HUES6 (cell line): ENCODE results near the gene UNC93B1.

Source experiments
- H3K27ac ChIP-seq: 2 replicates; pipeline ENCODE4 v1.7.0; 2013; ENCODE audit warnings: low read depth, mild to moderate bottlenecking, low read length, inconsistent platforms
- H3K27me3 ChIP-seq: 2 replicates; pipeline ENCODE4 v1.6.1; 2013; ENCODE audit warnings: low read length; ENCODE audit not compliant: control insufficient read depth, insufficient read depth
- H3K36me3 ChIP-seq: 2 replicates; pipeline ENCODE4 v1.6.1; 2013; ENCODE audit warnings: low read length; ENCODE audit not compliant: control insufficient read depth, insufficient read depth
- H3K4me1 ChIP-seq: 2 replicates; pipeline ENCODE4 v1.6.1; 2013; ENCODE audit warnings: low read length; ENCODE audit not compliant: control insufficient read depth, insufficient read depth
- H3K4me3 ChIP-seq: 2 replicates; pipeline ENCODE4 v1.5.1; 2013; ENCODE audit warnings: low read depth, low read length
- H3K9ac ChIP-seq: one replicate; pipeline ENCODE4 v1.6.1; 2013; ENCODE audit warnings: mild to moderate bottlenecking, low read length
- H3K9me3 ChIP-seq: 2 replicates; pipeline ENCODE4 v1.6.1; 2013; ENCODE audit warnings: low read depth, low read length; ENCODE audit not compliant: control insufficient read depth, insufficient read depth

Gene UNC93B1

GRCh38 chr11:68044145-68044813 is 40.4 kb upstream of the UNC93B1 start:
- Histone ChIP-seq H3K4me1 (peaks cover 23% of the 10 kb centered on the region), H3K9me3 (no peaks in the 10 kb centered on the region), H3K36me3 (peaks cover 10% of the 10 kb centered on the region), H3K27ac (no peak overlapping the region), H3K4me3 (no peak overlapping the region), H3K27me3 (no peaks in the 10 kb centered on the region), H3K9ac (no peak overlapping the region)

- no peak overlapping the region for H3K4me3 ChIP-seq
- peaks cover 10% of the 10 kb centered on the region for H3K36me3 ChIP-seq
- H3K27me3 ChIP-seq, result no peaks in the 10 kb centered on the region
- no peak overlapping the region for H3K9ac ChIP-seq
- H3K27ac ChIP-seq, result no peak overlapping the region
- H3K9me3 ChIP-seq, result no peaks in the 10 kb centered on the region
- peaks cover 25% of the 10 kb centered on the region for H3K4me1 ChIP-seq
Measured at GRCh38 chr11:68043349-68044144, 39.6 kb upstream of the UNC93B1 start.

GRCh38 chr11:68043029-68043348 is 39.1 kb upstream of the UNC93B1 start:
- Histone ChIP-seq H3K4me1 (peaks cover 31% of the 10 kb centered on the region), H3K36me3 (peaks cover 10% of the 10 kb centered on the region), H3K4me3 (no peak overlapping the region), H3K27me3 (no peaks in the 10 kb centered on the region), H3K9me3 (no peaks in the 10 kb centered on the region), H3K27ac (no peak overlapping the region), H3K9ac (no peak overlapping the region)

GRCh38 chr11:68042219-68043028 is 38.5 kb upstream of the UNC93B1 start:
- Histone ChIP-seq H3K27me3 (no peaks in the 10 kb centered on the region), H3K4me1 (peaks cover 34% of the 10 kb centered on the region), H3K36me3 (peaks cover 10% of the 10 kb centered on the region), H3K4me3 (no peak overlapping the region), H3K9ac (no peak overlapping the region), H3K9me3 (no peaks in the 10 kb centered on the region), H3K27ac (no peak overlapping the region)

GRCh38 chr11:68041617-68042218 is 37.8 kb upstream of the UNC93B1 start:
- no peaks in the 10 kb centered on the region for H3K27me3 ChIP-seq
- H3K9me3 ChIP-seq, result no peaks in the 10 kb centered on the region
- H3K27ac ChIP-seq, result no peak overlapping the region
- H3K36me3 ChIP-seq, result peaks cover 11% of the 10 kb centered on the region
- peaks cover 34% of the 10 kb centered on the region for H3K4me1 ChIP-seq
- no peak overlapping the region for H3K9ac ChIP-seq
- H3K4me3 ChIP-seq, result no peak overlapping the region

- Histone ChIP-seq H3K4me3 (no peak overlapping the region), H3K27ac (no peak overlapping the region; the same call in 1 of the 2 replicates), H3K9ac (peak overlapping the region; percentile 3)
Measured at GRCh38 chr11:68040957-68041591, 37.2 kb upstream of the UNC93B1 start.

GRCh38 chr11:68040101-68040956 is 36.4 kb upstream of the UNC93B1 start:
- Histone ChIP-seq H3K27me3 (no peaks in the 10 kb centered on the region), H3K9ac (peak overlapping the region; percentile 37), H3K4me1 (peaks cover 34% of the 10 kb centered on the region), H3K27ac (no peak overlapping the region; the same call in 1 of the 2 replicates), H3K9me3 (no peaks in the 10 kb centered on the region), H3K4me3 (peak overlapping the region; percentile 4; the same call in 1 of the 2 replicates), H3K36me3 (peaks cover 13% of the 10 kb centered on the region; the same call in 1 of the 2 replicates)

More at GRCh38 chr11:68040957-68041591, 37.2 kb upstream of the UNC93B1 start:
- Histone ChIP-seq H3K27me3 (no peaks in the 10 kb centered on the region), H3K9me3 (no peaks in the 10 kb centered on the region), H3K4me1 (peaks cover 34% of the 10 kb centered on the region), H3K36me3 (peaks cover 13% of the 10 kb centered on the region)

GRCh38 chr11:68039526-68040086 is 35.7 kb upstream of the UNC93B1 start:
- 0 out of 2 replicates have a peak, but pooled peaks cover 10% of the 10 kb centered on the region for H3K36me3 ChIP-seq
- peak overlapping the region; percentile 37 for H3K9ac ChIP-seq
- no peaks in the 10 kb centered on the region for H3K9me3 ChIP-seq
- H3K27me3 ChIP-seq, result no peaks in the 10 kb centered on the region
- peak overlapping the region; percentile 57 for H3K4me3 ChIP-seq
- H3K27ac ChIP-seq, result no peak overlapping the region
- H3K4me1 ChIP-seq, result peaks cover 34% of the 10 kb centered on the region

GRCh38 chr11:68038718-68039525 is 35.0 kb upstream of the UNC93B1 start, which contains the start of gene TCIRG1:
Gene TCIRG1, plus strand, starts transcription at chr11:68039025. Its CDS starts 2,247 bp downstream, at chr11:68041272.
- peak within 1 kb of the TSS; percentile 44; the same call in 1 of the 2 replicates for H3K27ac ChIP-seq
- no peaks in the 10 kb centered on the region for H3K27me3 ChIP-seq
- no peaks in the 10 kb centered on the region for H3K9me3 ChIP-seq
- H3K4me1 ChIP-seq, result peaks cover 30% of the 10 kb centered on the region
- H3K36me3 ChIP-seq, result peaks cover 16% of the 10 kb centered on the region
- peak within 1 kb of the TSS; percentile 57 for H3K4me3 ChIP-seq
- peak within 1 kb of the TSS; percentile 37 for H3K9ac ChIP-seq
